Nephron (organoid): ENCODE measurements around the gene MACROD2.

Source experiments
- H3K27ac Mint-ChIP-seq, 3 experiments: 2 replicates each; pipeline ENCODE4 v1.8.0; 2020; ENCODE audit warnings: mixed read lengths in 3 of 3, mild to moderate bottlenecking in 2 of 3, moderate library complexity in 1 of 3
- H3K27me3 Mint-ChIP-seq: 2 replicates; pipeline ENCODE4 v1.8.0; 2021; ENCODE audit warnings: low read depth, mild to moderate bottlenecking, moderate library complexity, mixed read lengths
- H3K36me3 Mint-ChIP-seq: 2 replicates; pipeline ENCODE4 v1.8.0; 2020; ENCODE audit warnings: low read depth, mixed read lengths
- H3K4me1 Mint-ChIP-seq: 2 replicates; pipeline ENCODE4 v1.8.0; 2020; ENCODE audit warnings: mixed read lengths
- H3K4me3 Mint-ChIP-seq, 3 experiments: 2 replicates each; pipeline ENCODE4 v1.8.0; 2020; ENCODE audit warnings: mild to moderate bottlenecking in 3 of 3, mixed read lengths in 3 of 3, moderate library complexity in 2 of 3
- H3K9me3 Mint-ChIP-seq: 2 replicates; pipeline ENCODE4 v1.8.0; 2020; ENCODE audit warnings: mixed read lengths
- TF ChIP-seq, protein P1 (sequence below), 3 experiments: fragments of 200-600 bp; sonication (generic); IDR thresholded peaks; one replicate each; pipeline ENCODE4 v1.5.0; 2021; ENCODE audit warnings: antibody characterized with exemption in 3 of 3; ENCODE audit not compliant: unreplicated experiment in 3 of 3

The MACROD2 gene

DNA sequence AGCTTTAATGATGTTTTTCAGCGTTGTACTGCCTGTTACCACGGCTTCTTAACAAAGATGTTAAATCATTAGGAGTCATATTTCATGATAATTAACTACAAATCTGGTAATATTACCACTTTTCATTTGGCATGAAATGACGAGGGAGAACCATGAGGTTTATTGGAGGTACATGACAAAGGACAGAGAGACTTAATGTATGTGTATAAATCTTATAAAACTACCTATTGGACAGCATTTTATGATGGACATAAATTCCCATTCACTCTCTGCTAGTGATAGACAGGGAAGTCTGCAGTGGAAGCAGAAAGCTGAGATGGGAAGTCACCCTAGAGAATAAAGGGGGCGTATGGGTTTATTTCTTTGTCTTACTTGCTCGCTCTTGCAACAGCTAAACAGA lies 1292.0 kb downstream of the MACROD2 start:
- Mint-ChIP-seq H3K27me3 (no peaks in the 10 kb centered on the region), H3K9me3 (peaks cover 5% of the 10 kb centered on the region)

DNA sequence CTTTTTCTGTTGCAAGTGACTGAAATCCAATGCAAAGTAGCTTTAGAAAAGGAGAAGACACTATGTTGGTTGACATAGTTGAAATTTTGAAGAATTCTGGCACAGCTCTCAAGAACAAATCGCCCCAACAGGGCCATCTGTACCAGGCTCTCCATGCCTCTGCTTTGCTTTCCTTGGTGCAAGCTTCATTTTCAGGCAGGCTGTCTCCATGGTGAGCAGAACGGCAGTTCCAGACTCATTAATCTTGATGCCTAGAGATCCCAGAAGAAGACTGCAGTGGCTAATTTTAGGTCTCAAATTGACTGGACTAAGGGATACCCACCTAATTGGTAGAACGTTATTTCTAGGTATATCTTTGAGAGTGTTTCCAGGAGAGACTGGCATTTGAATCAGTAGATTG lies 1292.8 kb downstream of the MACROD2 start:
- TF ChIP-seq, protein P1, sequence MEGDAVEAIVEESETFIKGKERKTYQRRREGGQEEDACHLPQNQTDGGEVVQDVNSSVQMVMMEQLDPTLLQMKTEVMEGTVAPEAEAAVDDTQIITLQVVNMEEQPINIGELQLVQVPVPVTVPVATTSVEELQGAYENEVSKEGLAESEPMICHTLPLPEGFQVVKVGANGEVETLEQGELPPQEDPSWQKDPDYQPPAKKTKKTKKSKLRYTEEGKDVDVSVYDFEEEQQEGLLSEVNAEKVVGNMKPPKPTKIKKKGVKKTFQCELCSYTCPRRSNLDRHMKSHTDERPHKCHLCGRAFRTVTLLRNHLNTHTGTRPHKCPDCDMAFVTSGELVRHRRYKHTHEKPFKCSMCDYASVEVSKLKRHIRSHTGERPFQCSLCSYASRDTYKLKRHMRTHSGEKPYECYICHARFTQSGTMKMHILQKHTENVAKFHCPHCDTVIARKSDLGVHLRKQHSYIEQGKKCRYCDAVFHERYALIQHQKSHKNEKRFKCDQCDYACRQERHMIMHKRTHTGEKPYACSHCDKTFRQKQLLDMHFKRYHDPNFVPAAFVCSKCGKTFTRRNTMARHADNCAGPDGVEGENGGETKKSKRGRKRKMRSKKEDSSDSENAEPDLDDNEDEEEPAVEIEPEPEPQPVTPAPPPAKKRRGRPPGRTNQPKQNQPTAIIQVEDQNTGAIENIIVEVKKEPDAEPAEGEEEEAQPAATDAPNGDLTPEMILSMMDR (IDR thresholded peaks at IDR 0.05; ENCODE audit: unreplicated experiment in 3 of 3): no peak
- H3K9me3 Mint-ChIP-seq: no peaks in the 10 kb centered on the region
- no peak overlapping the region for H3K27ac Mint-ChIP-seq
- no peaks in the 10 kb centered on the region for H3K4me1 Mint-ChIP-seq
- no peak overlapping the region for H3K4me3 Mint-ChIP-seq
- no peaks in the 10 kb centered on the region for H3K36me3 Mint-ChIP-seq
- H3K27me3 Mint-ChIP-seq: no peaks in the 10 kb centered on the region

More for the DNA sequence above, 1292.0 kb downstream of the MACROD2 start:
- Mint-ChIP-seq H3K36me3 (peaks cover 6% of the 10 kb centered on the region), H3K4me1 (no peaks in the 10 kb centered on the region), H3K27ac (peak overlapping the region in 1 of 3 experiments; percentile 18), H3K4me3 (no peak overlapping the region)
- TF ChIP-seq, protein P1 (IDR thresholded peaks at IDR 0.05; ENCODE audit: unreplicated experiment in 3 of 3): no peak

DNA sequence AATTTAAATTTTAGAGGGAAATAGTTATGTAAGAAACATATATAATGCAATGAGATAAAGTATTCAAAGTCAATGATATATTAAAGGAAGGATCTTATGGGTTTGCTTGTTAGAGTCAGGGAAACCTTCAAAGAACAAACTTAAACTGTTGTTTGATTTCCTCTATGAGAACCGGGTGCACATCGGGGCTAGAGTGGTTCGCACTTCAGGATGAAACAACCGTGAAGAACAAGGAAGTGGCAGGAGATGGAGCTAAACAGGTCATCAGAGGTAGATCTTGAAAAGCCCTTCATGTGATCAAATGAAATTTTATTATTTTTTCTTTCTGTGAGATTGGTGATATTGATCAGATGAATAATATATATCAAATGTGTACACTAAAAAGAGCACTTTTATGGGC lies 1294.0 kb downstream of the MACROD2 start:
- no peaks in the 10 kb centered on the region for H3K9me3 Mint-ChIP-seq
- no peaks in the 10 kb centered on the region for H3K4me1 Mint-ChIP-seq
- no peak overlapping the region for H3K27ac Mint-ChIP-seq
- TF ChIP-seq, protein P1 (IDR thresholded peaks at IDR 0.05; ENCODE audit: unreplicated experiment in 3 of 3): no peak
- no peak overlapping the region for H3K4me3 Mint-ChIP-seq
- no peaks in the 10 kb centered on the region for H3K27me3 Mint-ChIP-seq
- H3K36me3 Mint-ChIP-seq: no peaks in the 10 kb centered on the region

DNA sequence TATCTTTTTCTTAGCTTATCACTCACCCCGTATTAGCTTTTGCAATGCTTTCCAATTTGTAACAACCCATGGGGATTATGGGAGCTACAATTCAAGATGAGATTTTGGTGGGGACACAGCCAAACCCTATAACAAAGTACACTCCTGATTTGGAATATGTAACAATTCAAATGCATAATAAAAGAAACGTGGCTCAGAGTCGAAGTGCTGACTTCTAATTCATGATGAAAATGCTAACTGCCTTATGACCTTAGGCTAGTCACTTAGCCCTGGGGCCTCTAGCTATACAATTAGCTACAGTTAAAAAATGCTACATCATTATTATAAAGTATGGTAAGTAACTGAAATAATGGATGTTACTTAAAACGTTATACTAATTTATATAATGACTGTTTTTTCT lies 1297.1 kb downstream of the MACROD2 start:
- Mint-ChIP-seq H3K27ac (no peak overlapping the region), H3K4me1 (no peaks in the 10 kb centered on the region), H3K9me3 (peaks cover 4% of the 10 kb centered on the region), H3K4me3 (no peak overlapping the region), H3K36me3 (peaks cover 4% of the 10 kb centered on the region), H3K27me3 (peaks cover 4% of the 10 kb centered on the region)
- TF ChIP-seq, protein P1 (IDR thresholded peaks at IDR 0.05; ENCODE audit: unreplicated experiment in 3 of 3): no peak

DNA sequence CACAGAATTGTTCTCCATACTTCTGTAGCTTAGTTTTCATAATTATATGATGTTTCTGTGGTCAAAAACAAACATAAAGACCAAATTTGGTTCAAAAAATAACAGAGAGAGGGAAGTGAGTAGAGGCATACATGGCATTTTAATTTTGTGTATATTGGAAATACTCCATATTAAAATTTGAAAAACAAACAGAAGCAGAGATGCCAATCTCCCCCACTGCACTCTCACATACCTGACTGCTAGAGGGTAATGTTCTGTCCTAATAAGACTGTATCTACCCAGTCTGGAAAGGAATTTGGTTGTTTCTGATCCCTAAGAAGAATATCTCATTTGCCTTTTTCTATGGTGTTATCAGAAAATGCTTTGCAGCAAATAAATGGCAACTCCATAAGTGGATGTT lies 1301.1 kb downstream of the MACROD2 start:
- Mint-ChIP-seq H3K27ac (no peak overlapping the region), H3K36me3 (peaks cover 4% of the 10 kb centered on the region), H3K27me3 (peaks cover 4% of the 10 kb centered on the region), H3K9me3 (peaks cover 6% of the 10 kb centered on the region), H3K4me1 (peaks cover 11% of the 10 kb centered on the region), H3K4me3 (no peak overlapping the region)
- TF ChIP-seq, protein P1 (IDR thresholded peaks at IDR 0.05; ENCODE audit: unreplicated experiment in 3 of 3): no peak

DNA sequence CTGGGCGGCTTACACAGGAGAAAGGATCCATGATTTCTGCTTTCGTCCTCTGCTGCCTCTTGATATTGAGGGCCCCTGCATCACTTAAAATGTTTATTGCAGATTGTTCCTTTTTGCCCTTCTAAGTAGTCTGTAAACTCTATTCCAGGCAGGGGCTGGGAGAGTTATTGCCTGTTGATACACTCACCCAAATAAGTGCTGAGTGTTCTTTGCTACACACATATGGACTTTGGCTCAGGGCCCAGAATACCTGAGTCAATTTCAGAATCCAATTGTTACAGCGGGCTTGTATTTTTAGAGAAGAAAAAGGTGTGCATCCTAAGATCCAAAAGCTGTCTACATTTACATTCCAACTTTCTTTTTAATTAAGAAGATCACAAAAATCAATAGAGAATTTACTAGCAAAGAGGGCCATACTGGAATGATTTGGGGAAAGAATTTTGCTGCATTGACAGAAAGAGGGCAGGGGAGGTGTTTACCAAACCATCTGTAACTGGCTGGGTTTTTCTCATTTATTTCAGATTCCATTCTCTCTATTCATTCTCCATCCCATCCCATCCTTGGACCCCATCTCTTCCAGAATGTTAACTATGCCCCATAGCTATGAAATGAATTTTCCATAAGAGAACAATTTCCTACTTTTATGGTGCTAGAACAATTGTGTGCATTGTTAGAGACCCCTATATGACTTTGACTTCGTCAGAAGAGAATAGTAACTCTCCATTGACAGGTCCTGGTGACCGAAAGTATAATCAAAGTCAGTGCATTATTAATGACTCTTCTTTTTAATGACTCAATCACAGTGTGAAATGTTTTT lies 1302.0 kb downstream of the MACROD2 start:
- no peak overlapping the region for H3K4me3 Mint-ChIP-seq
- H3K27ac Mint-ChIP-seq: no peak overlapping the region
- H3K4me1 Mint-ChIP-seq: peaks cover 16% of the 10 kb centered on the region
- TF ChIP-seq, protein P1 (IDR thresholded peaks at IDR 0.05; ENCODE audit: unreplicated experiment in 3 of 3): no peak
- peaks cover 4% of the 10 kb centered on the region for H3K36me3 Mint-ChIP-seq
- H3K27me3 Mint-ChIP-seq: peaks cover 4% of the 10 kb centered on the region
- H3K9me3 Mint-ChIP-seq: peaks cover 6% of the 10 kb centered on the region
